ENCODE measurements around the gene ARRDC2. TPM values are rescaled to one million over a fixed set of nuclear protein-coding genes. Genes with fewer than 3 reads are reported as not detected.
A peak's percentile ranks its signal among the peaks of the same experiment; 100 is the strongest.

Gene ARRDC2
- total and polyA plus RNA-seq, 9 of the 15 experiments (the other 6 are each of a cell fraction or from before 2014, with no cell fraction given): 1.9 to 27.4 (median 15.2) TPM

GRCh38 chr19:17999684-18000479, 8.1 kb upstream of the ARRDC2 start:
- intact Hi-C loops (cut with micrococcal nuclease): loop anchor here (10.0 kb wide), 1 partner anchor 165 kb away; no protein-coding TSS in a partner anchor
- WGBS (ENCODE audit: insufficient coverage, low coverage, missing lambda C conversion rate): 17% methylated on average over 18 of the region's 21 CpGs
- Histone ChIP-seq H3K9ac (ENCODE audit: insufficient read depth in 1 of 2, low read depth in 2 of 2, low read length in 2 of 2) (peak overlapping the region; percentile 67 to 73), H2AFZ (ENCODE audit: low read depth, low read length) (peak overlapping the region; percentile 84), H3K27ac (ENCODE audit: extremely low read depth, low read depth, low read length) (peak overlapping the region; percentile 88), H3K27me3 (ENCODE audit: control insufficient read depth in 2 of 2, insufficient read depth in 2 of 2, low read length in 2 of 2) (no peaks in the 10 kb centered on the region), H3K36me3 (ENCODE audit: control insufficient read depth, insufficient read depth, low read length) (peaks cover 5% of the 10 kb centered on the region; the same call in 1 of the 3 replicates), H3K9me1 (ENCODE audit: control insufficient read depth, insufficient read depth, low read length) (no peaks in the 10 kb centered on the region), H3K79me2 (ENCODE audit: control insufficient read depth, insufficient read depth, low read length) (peaks cover 24% of the 10 kb centered on the region), H3K4me2 (ENCODE audit: insufficient read depth, low read length) (peak overlapping the region; percentile 86), H3K4me3 (0 out of 2 replicates have a peak overlapping the region, but pooled peaks have one; percentile 11), H3K4me1 (replicated peaks in 1 of 2; ENCODE audit: control insufficient read depth in 2 of 2, insufficient read depth in 2 of 2, low read length in 2 of 2) (peaks cover 31 to 64% of the 10 kb centered on the region in 2 experiments), H3K9me3 (replicated peaks; ENCODE audit: control insufficient read depth, insufficient read depth, low read depth, low read length) (no peaks in the 10 kb centered on the region), H4K20me1 (replicated peaks; ENCODE audit: control insufficient read depth, insufficient read depth, low read length) (no peaks in the 10 kb centered on the region; the same call in 1 of the 2 replicates)
- in situ Hi-C loops (cut with MboI): loop anchor here (10.0 kb wide), 2 partner anchors 55 to 165 kb away; no protein-coding TSS in a partner anchor
- CTCF ChIA-PET (ENCODE audit: low intra/inter-chr PET ratio): interaction anchor here (1.0 to 5.8 kb wide), 2 partner anchors 60 to 62 kb away, joined by 3 to 113 read pairs; no protein-coding TSS in a partner anchor
- peak; percentile 83 to 95 (median 90) for DNase-seq (ENCODE audit: extremely low read depth in 1 of 4, low spot score in 3 of 4)
- POLR2A ChIA-PET: interaction anchor here (0.6 to 1.6 kb wide), 8 partner anchors 27 to 308 kb away, joined by 3 to 9 read pairs (median 3); partner anchors contain the start of gene RPL18A
- FAIRE-seq: peak; percentile 89
- no TSS peak for BruUV-seq (replicated peaks)
- ATAC-seq: peak; percentile 55
- peak; percentile 45; the same call in 1 of the 2 replicates for TF ChIP-seq ATF7 (IDR thresholded peaks at IDR 0.05)
- TF ChIP-seq ZKSCAN8 (CRISPR knock-in tag; IDR thresholded peaks at IDR 0.05): peak; percentile 95
- TF ChIP-seq CBX3 (IDR thresholded peaks at IDR 0.05; ENCODE audit: borderline replicate concordance in 1 of 2, low read length in 2 of 2): peak in 1 of 2 experiments; percentile 43; a peak in 1 of 3 replicates
- TF ChIP-seq MTF1 (CRISPR knock-in tag; IDR thresholded peaks at IDR 0.05; ENCODE audit: borderline replicate concordance): no peak
- TF ChIP-seq ZKSCAN1 (IDR thresholded peaks at IDR 0.05; ENCODE audit: low read depth, low read length): peak; percentile 65
- no peak for TF ChIP-seq SNAPC5 (CRISPR knock-in tag; IDR thresholded peaks at IDR 0.05)
- peak; percentile 73 for TF ChIP-seq NEUROD1 (IDR thresholded peaks at IDR 0.05; ENCODE audit: borderline replicate concordance, low read depth, low read length, partially characterized antibody)
- peak; percentile 72; the same call in 1 of the 2 replicates for TF ChIP-seq MTA3 (IDR thresholded peaks at IDR 0.05; ENCODE audit: borderline replicate concordance)
- TF ChIP-seq HMGN3 (IDR thresholded peaks at IDR 0.05; ENCODE audit: borderline replicate concordance, extremely low read depth, insufficient read length, low read depth, low read length): peak; percentile 98
- TF ChIP-seq THRA (IDR thresholded peaks at IDR 0.05): no peak
- no peak for TF ChIP-seq SNIP1 (IDR thresholded peaks at IDR 0.05; ENCODE audit: low read depth)
- no peak for TF ChIP-seq NCOA4 (IDR thresholded peaks at IDR 0.05; ENCODE audit: partially characterized antibody)
- TF ChIP-seq CSDE1 (IDR thresholded peaks at IDR 0.05): no peak
- TF ChIP-seq ZNF175 (CRISPR knock-in tag; IDR thresholded peaks at IDR 0.05; ENCODE audit: low read depth): 0 out of 2 replicates have a peak, but pooled peaks have one; percentile 57
- TF ChIP-seq USF2 (CRISPR knock-in tag; IDR thresholded peaks at IDR 0.05): no peak
